HEK293 (cell line): Measurements from ENCODE around the gene C17orf50.

Source experiments
- GLIS1 ChIP-seq: fragments of 450-650 bp; formaldehyde crosslinking; IDR thresholded peaks from 2 replicates; pipeline ENCODE4 v1.5.1; 2016; ENCODE audit warnings: missing biosample characterization, missing genetic modification characterization
- GLIS2 ChIP-seq: fragments of 450-650 bp; formaldehyde crosslinking; IDR thresholded peaks from 2 replicates; pipeline ENCODE4 v1.5.1; 2016; ENCODE audit warnings: missing biosample characterization, missing genetic modification characterization
- HOXC10 ChIP-seq: sonication (generic); formaldehyde crosslinking; IDR thresholded peaks from 2 replicates; pipeline ENCODE4 v1.8.1; 2023; ENCODE audit warnings: mild to moderate bottlenecking, missing genetic modification reagents
- KLF1 ChIP-seq: fragments of 450-650 bp; formaldehyde crosslinking; IDR thresholded peaks from 2 replicates; pipeline ENCODE4 v1.5.1; 2016; ENCODE audit warnings: missing biosample characterization, missing genetic modification characterization
- KLF8 ChIP-seq: fragments of 450-650 bp; formaldehyde crosslinking; IDR thresholded peaks from 2 replicates; pipeline ENCODE4 v1.5.1; 2016; ENCODE audit warnings: missing biosample characterization, missing genetic modification characterization
- PRDM4 ChIP-seq: fragments of 450-650 bp; formaldehyde crosslinking; IDR thresholded peaks from 2 replicates; pipeline ENCODE4 v1.5.1; 2017; ENCODE audit warnings: missing biosample characterization, missing genetic modification characterization
- SP7 ChIP-seq: fragments of 450-650 bp; formaldehyde crosslinking; IDR thresholded peaks from 2 replicates; pipeline ENCODE4 v1.5.1; 2016; ENCODE audit warnings: missing biosample characterization, missing genetic modification characterization
- TSHZ1 ChIP-seq: fragments of 450-650 bp; formaldehyde crosslinking; IDR thresholded peaks from 2 replicates; pipeline ENCODE4 v1.5.1; 2016; ENCODE audit warnings: missing biosample characterization, missing genetic modification characterization, borderline replicate concordance
- ZBTB48 ChIP-seq: fragments of 450-650 bp; formaldehyde crosslinking; IDR thresholded peaks from 2 replicates; pipeline ENCODE4 v1.5.1; 2016; ENCODE audit warnings: missing biosample characterization, missing genetic modification characterization
- ZBTB49 ChIP-seq: fragments of 450-650 bp; formaldehyde crosslinking; IDR thresholded peaks from 2 replicates; pipeline ENCODE4 v1.5.1; 2016; ENCODE audit warnings: missing biosample characterization, missing genetic modification characterization, low read depth
- ZBTB8A ChIP-seq: fragments of 450-650 bp; formaldehyde crosslinking; IDR thresholded peaks from 2 replicates; pipeline ENCODE4 v1.5.1; 2016; ENCODE audit warnings: missing biosample characterization, missing genetic modification characterization
- ZFHX2 ChIP-seq: fragments of 450-650 bp; formaldehyde crosslinking; conservative IDR thresholded peaks from 2 replicates; pipeline ENCODE4 v1.5.1; 2016; ENCODE audit warnings: missing biosample characterization, missing genetic modification characterization
- ZNF114 ChIP-seq: fragments of 450-650 bp; formaldehyde crosslinking; IDR thresholded peaks from 2 replicates; pipeline ENCODE4 v1.5.0; 2017; ENCODE audit warnings: missing biosample characterization, missing genetic modification characterization
- ZNF148 ChIP-seq: fragments of 450-650 bp; formaldehyde crosslinking; IDR thresholded peaks from 2 replicates; pipeline ENCODE4 v1.5.0; 2017; ENCODE audit warnings: missing biosample characterization, missing genetic modification characterization, borderline replicate concordance
- ZNF202 ChIP-seq: fragments of 450-650 bp; formaldehyde crosslinking; IDR thresholded peaks from 2 replicates; pipeline ENCODE4 v1.5.1; 2016; ENCODE audit warnings: missing biosample characterization, missing genetic modification characterization, borderline replicate concordance
- ZNF239 ChIP-seq: fragments of 450-650 bp; formaldehyde crosslinking; IDR thresholded peaks from 2 replicates; pipeline ENCODE4 v1.5.1; 2016; ENCODE audit warnings: missing biosample characterization, missing genetic modification characterization
- ZNF266 ChIP-seq: fragments of 450-650 bp; formaldehyde crosslinking; IDR thresholded peaks from 2 replicates; pipeline ENCODE4 v1.5.1; 2016; ENCODE audit warnings: missing biosample characterization, missing genetic modification characterization, low read depth
- ZNF341 ChIP-seq: fragments of 450-650 bp; formaldehyde crosslinking; IDR thresholded peaks from 2 replicates; pipeline ENCODE4; 2016; ENCODE audit warnings: low read depth, missing biosample characterization, missing genetic modification characterization
- ZNF530 ChIP-seq: fragments of 450-650 bp; formaldehyde crosslinking; IDR thresholded peaks from 2 replicates; pipeline ENCODE4 v1.5.1; 2016; ENCODE audit warnings: low read depth, missing biosample characterization, missing genetic modification characterization
- ZNF585B ChIP-seq: fragments of 450-650 bp; formaldehyde crosslinking; IDR thresholded peaks from 2 replicates; pipeline ENCODE4 v1.5.1; 2016; ENCODE audit warnings: missing biosample characterization, missing genetic modification characterization
- ZNF629 ChIP-seq: fragments of 450-650 bp; formaldehyde crosslinking; IDR thresholded peaks from 2 replicates; pipeline ENCODE4 v1.5.1; 2017; ENCODE audit warnings: missing biosample characterization, missing genetic modification characterization
- ZNF768 ChIP-seq: fragments of 450-650 bp; formaldehyde crosslinking; IDR thresholded peaks from 2 replicates; pipeline ENCODE4 v1.5.1; 2018; ENCODE audit warnings: missing biosample characterization, mild to moderate bottlenecking, missing genetic modification characterization
- ZNF791 ChIP-seq: fragments of 450-650 bp; formaldehyde crosslinking; IDR thresholded peaks from 2 replicates; pipeline ENCODE4 v1.5.1; 2016; ENCODE audit warnings: missing biosample characterization, missing genetic modification characterization
- ZSCAN30 ChIP-seq: fragments of 450-650 bp; IDR thresholded peaks from 2 replicates; pipeline ENCODE4 v1.5.1; 2018; ENCODE audit warnings: missing biosample characterization, mild to moderate bottlenecking, missing genetic modification characterization, moderate library complexity
- ZSCAN5A ChIP-seq: fragments of 450-650 bp; formaldehyde crosslinking; IDR thresholded peaks from 2 replicates; pipeline ENCODE4 v1.5.1; 2016; ENCODE audit warnings: missing biosample characterization, missing genetic modification characterization

The C17orf50 gene

GRCh38 chr17:35731239-35731916 lies 29.3 kb upstream of the C17orf50 start, which contains the start of gene RASL10B (continued):
- TF ChIP-seq ZNF530 (tag by site-specific recombination) (no peak), ZNF266 (tag by site-specific recombination) (no peak), ZFHX2 (tag by site-specific recombination) (peak; percentile 83), ZNF114 (tag by site-specific recombination) (no peak), ZBTB48 (peak; percentile 59), ZBTB49 (tag by site-specific recombination) (no peak), KLF8 (tag by site-specific recombination) (peak; percentile 62; the same call in 1 of the 2 replicates), GLIS1 (tag by site-specific recombination) (peak; percentile 70), ZNF148 (tag by site-specific recombination) (no peak), ZNF239 (tag by site-specific recombination) (no peak), SP7 (tag by site-specific recombination) (peak; percentile 46; the same call in 1 of the 2 replicates), HOXC10 (CRISPR knock-in tag) (no peak), ZNF202 (tag by site-specific recombination) (no peak), ZBTB8A (peak; percentile 67), ZNF341 (peak; percentile 70), ZNF791 (tag by site-specific recombination) (no peak), ZNF629 (peak; percentile 27; the same call in 1 of the 2 replicates), ZNF768 (no peak), ZSCAN5A (tag by site-specific recombination) (no peak), ZSCAN30 (tag by site-specific recombination) (peak; percentile 46; the same call in 1 of the 2 replicates), TSHZ1 (tag by site-specific recombination) (no peak), KLF1 (tag by site-specific recombination) (0 out of 2 replicates have a peak, but pooled peaks have one; percentile 10), ZNF585B (tag by site-specific recombination) (no peak), PRDM4 (tag by site-specific recombination) (no peak), GLIS2 (peak; percentile 70)
